Skeletal muscle tissue (tissue), 4 donors: ENCODE data around the gene HS6ST1. TPM values are rescaled to one million over a fixed set of nuclear protein-coding genes. Genes with fewer than 3 reads are reported as not detected.

Experiments used
- H3K27ac ChIP-seq: one replicate; pipeline ENCODE4 v1.7.0; 2013; ENCODE audit warnings: mild to moderate bottlenecking, low read depth, low read length, inconsistent platforms
- H3K27me3 ChIP-seq, 3 donors: one replicate each; pipeline ENCODE4 v1.7.0; 2013; ENCODE audit warnings: low read length in 3 of 3; ENCODE audit not compliant: control insufficient read depth in 3 of 3, insufficient read depth in 3 of 3
- H3K36me3 ChIP-seq, 3 donors: one replicate each; pipeline ENCODE4 v1.7.0; 2013; ENCODE audit warnings: low read length in 3 of 3; ENCODE audit not compliant: control insufficient read depth in 3 of 3, insufficient read depth in 3 of 3
- H3K4me1 ChIP-seq, 3 donors: one replicate each; pipeline ENCODE4 v1.7.0; 2013; ENCODE audit warnings: low read length in 3 of 3, mild to moderate bottlenecking in 3 of 3; ENCODE audit not compliant: control insufficient read depth in 3 of 3, insufficient read depth in 3 of 3
- H3K4me3 ChIP-seq, 3 donors: one replicate each; pipeline ENCODE4 v1.7.0; 2013; ENCODE audit warnings: low read length in 3 of 3
- H3K9ac ChIP-seq, 3 donors: one replicate each; pipeline ENCODE4 v1.7.0; 2013; ENCODE audit warnings: low read length in 3 of 3, mild to moderate bottlenecking in 3 of 3, moderate library complexity in 2 of 3, low read depth in 1 of 3
- H3K9me3 ChIP-seq, 3 donors: one replicate each; pipeline ENCODE4 v1.7.0; 2013; ENCODE audit warnings: low read length in 3 of 3; ENCODE audit not compliant: control insufficient read depth in 3 of 3
- total RNA-seq: library from RNA; depleted of rRNA; stranded (reverse); fragments of >200 nt; gene quantifications from one replicate; pipeline ENCODE4 v1.2.3, GENCODE V29; 2014
- donor health status: Osteomylitis.

HS6ST1 gene, protein sequence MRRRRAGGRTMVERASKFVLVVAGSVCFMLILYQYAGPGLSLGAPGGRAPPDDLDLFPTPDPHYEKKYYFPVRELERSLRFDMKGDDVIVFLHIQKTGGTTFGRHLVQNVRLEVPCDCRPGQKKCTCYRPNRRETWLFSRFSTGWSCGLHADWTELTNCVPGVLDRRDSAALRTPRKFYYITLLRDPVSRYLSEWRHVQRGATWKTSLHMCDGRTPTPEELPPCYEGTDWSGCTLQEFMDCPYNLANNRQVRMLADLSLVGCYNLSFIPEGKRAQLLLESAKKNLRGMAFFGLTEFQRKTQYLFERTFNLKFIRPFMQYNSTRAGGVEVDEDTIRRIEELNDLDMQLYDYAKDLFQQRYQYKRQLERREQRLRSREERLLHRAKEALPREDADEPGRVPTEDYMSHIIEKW
- 12.5 TPM for total RNA-seq

DNA sequence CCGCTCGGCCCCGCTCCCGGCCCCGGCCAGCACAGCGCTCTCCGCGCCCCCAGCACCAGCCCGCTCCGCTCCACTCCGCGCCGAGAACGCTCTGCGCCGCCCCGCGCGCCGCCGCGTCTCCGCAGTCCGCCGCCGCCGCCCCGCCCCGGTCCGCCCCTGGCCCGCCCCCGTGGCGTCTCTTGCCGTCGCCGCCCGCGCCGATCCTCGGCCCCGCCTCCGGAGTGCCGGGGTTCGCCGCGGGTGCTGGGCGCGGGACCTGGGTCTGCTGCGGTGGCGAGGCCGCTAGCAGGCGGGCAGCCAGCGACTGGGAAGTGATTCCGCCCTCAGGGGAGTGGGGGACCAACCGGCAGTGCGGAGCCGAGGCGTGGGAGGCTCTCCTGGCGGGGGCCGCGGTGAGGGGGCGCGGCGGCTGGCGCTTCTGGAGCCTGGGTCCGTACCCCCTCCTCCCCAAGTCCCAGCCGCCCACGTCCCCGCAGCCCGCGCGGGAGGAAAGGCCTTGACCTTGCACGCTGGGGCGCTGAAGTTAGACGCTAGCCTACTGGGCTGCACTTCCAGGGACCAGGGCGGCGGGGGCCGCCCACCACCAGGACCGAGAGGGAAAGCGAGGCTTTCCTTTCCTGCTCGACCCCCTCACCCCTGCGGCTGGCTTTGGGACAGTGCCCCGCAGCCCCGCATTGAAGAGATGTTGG is at the start of gene HS6ST1:
HS6ST1 (minus strand) TSS at position 93 of the 689 bp plus-strand sequence. CDS start 305 bp downstream, outside the sequence.
- peak within 1 kb of the TSS; percentile 69 to 83 (median 82) for H3K4me3 ChIP-seq
- no peak within 1 kb of the TSS for H3K27ac ChIP-seq
- peaks cover 41 to 53% (median 50%) of the 10 kb centered on the region in 3 donors for H3K4me1 ChIP-seq
- H3K9ac ChIP-seq: peak within 1 kb of the TSS; percentile 68 to 84 (median 73)
- H3K9me3 ChIP-seq: no peaks in the 10 kb centered on the region
- H3K36me3 ChIP-seq: no peaks in the 10 kb centered on the region
- H3K27me3 ChIP-seq: no peaks in the 10 kb centered on the region

DNA sequence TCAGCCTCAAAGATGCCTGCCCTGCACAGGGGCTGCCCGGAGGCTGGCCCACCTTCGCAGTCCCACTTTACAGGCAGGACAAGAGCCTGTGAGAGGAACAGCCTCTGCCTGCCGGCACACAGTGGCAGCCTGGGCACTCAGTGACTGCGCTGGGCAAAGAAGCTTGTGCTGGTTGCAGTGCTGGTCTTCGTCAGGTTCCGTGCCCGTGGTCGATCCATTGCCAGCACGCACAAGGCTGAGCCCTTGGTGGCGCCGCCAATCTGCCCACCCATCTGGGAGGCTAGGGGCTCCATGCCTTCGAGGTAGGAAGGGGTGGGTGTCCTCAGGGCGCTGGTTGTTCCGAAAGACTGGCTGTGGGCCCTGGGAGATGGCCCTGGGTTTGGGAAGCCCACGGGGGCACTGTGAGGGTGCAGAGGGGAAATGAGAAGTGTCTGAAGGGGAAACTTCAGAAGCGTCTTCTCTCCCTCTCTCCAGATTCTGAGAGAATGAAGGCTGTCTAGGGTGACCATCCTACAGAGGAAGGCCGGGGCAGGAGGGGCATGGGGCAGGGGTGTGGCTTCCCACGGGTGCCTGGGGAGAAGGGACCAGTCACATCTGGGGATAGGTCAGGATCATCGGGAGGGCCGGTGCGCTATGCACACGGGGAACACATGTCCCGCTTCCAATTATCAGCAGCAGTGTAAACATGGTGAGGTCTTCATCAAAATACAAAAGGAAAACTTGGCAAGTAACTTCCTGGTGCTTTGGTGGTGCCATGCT is 49.1 kb upstream of the HS6ST1 start:
- H3K27ac ChIP-seq: no peak overlapping the region
- H3K36me3 ChIP-seq: no peaks in the 10 kb centered on the region
- no peak overlapping the region for H3K4me3 ChIP-seq
- no peaks in the 10 kb centered on the region for H3K4me1 ChIP-seq
- H3K9me3 ChIP-seq: no peaks in the 10 kb centered on the region
- peaks cover 0 to 3% (median 0%) of the 10 kb centered on the region in 3 donors for H3K27me3 ChIP-seq
- H3K9ac ChIP-seq: no peak overlapping the region

DNA sequence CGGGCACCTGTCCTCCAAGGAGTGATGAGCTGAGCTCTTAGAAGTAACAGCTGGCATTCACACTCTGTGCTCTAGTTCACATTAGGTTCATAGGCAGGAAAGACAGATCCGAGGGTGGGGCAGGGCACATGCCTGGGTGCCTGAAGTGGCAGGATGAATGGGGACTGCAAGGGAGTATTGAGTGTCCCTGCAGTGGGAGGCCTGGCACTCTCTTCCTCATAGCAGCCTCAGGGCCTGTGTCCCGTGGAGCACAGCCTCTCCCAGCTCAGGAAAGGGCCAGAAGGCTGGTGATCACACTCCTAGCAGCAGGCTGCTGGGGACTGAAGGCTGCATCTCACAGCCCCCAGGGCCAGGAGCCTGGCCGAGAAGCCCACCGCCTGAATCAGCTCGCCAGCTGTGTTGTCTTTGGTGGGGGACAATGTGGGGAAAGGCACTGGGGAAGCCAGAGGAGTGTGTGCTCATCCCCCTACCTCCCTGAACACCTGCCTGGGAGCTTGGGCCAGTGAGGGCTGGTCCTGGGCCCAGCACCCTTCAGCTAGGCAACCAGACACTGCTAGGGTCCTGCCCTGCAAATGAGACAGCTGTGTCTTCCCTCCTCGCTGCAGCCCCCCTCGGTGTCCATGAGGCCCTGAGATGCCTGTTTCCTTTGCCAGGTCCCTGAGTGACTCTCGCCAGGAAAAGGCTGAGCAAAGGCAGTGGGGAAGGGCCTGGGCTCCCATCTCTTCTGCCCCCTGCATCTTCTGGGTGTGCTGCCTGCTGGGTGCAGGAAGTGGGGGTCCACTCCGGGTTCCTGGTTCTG is 48.2 kb upstream of the HS6ST1 start:
- Histone ChIP-seq H3K36me3 (no peaks in the 10 kb centered on the region), H3K27ac (no peak overlapping the region), H3K4me1 (peaks cover 0 to 3% (median 0%) of the 10 kb centered on the region in 3 donors), H3K4me3 (no peak overlapping the region), H3K9me3 (no peaks in the 10 kb centered on the region), H3K9ac (no peak overlapping the region), H3K27me3 (peaks cover 0 to 3% (median 0%) of the 10 kb centered on the region in 3 donors)

DNA sequence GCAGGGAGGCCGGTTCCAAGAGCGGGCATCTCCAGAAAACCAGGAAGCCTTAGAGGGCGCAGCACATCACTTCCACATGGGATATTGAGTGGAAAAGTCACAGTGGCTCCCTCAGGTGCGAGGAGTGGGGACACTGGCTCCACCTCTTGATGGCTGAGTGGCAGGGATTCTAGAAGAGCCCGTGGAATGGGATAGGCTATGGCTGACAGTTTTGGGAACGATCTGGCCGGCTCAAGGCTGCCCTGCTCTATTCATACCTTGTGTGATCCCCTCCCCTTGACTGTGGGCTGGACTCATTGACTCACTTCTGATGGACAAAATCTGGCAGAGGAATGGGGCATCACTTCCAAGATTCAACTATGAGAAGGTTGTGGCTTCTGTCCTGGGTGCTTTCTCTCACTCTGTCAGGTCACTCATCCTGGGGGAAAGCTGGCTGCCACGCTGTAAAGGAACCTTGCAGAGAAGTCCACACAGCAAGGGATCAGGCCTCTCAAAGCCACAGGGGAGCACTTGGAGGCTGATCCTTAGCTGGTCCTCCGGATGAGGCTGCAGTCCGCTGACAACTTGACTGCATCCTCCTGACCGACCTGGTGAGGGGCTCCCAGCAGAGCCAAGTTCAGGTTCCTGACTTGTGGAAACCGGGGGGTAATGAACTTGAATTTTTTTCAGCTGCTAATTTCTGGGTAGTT is 46.7 kb upstream of the HS6ST1 start:
- no peak overlapping the region for H3K9ac ChIP-seq

DNA sequence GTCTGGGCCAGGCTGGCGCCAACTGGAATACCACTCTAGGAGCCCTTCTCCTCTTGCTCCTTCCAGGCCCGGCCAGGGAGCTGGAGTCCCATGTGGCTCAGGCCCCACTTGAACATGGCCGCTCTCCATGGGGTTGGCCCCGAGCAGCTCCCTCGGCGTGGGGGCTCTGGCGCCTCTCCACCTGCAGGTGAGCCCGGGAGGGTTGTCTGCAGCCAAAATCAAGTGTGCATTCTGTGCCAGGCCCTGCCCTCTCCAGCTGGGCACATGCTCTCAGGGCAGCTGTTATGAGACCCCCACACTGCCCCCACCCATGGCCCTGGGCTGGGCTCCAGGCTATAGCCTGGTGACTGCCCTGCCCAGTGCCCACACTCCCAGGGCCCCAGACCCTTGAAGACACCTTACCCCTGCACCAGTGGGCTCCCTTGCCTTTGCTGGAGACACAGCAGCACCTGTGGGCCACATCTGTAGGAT is 45.8 kb upstream of the HS6ST1 start:
- peaks cover 0 to 3% (median 0%) of the 10 kb centered on the region in 3 donors for H3K4me1 ChIP-seq
- H3K36me3 ChIP-seq: no peaks in the 10 kb centered on the region

More for the DNA sequence above, 46.7 kb upstream of the HS6ST1 start:
- Histone ChIP-seq H3K4me3 (no peak overlapping the region), H3K36me3 (no peaks in the 10 kb centered on the region), H3K27ac (no peak overlapping the region), H3K9me3 (no peaks in the 10 kb centered on the region), H3K4me1 (peaks cover 0 to 3% (median 0%) of the 10 kb centered on the region in 3 donors), H3K27me3 (peaks cover 0 to 3% (median 0%) of the 10 kb centered on the region in 3 donors)

DNA sequence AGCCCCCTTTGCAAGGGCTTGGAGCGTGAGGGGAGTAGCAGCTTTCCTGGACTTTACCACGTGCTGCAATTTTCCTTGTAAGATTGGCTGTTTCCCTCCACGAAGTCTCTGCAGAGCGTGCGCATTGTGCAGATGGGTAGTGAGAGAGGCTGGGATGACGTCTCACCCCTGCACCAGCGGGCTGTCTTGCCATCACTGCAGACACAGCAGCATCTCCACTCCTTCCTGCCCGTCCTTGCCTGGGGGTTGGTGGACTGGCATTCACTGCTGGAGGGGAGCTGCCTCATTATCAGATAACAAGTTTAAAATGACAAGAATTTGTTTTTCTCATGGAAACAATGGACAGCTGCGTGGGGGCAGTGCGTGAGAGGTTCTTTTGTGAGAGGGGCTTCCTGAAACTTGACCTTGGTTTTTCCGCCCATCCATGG is 45.3 kb upstream of the HS6ST1 start:
- H3K27me3 ChIP-seq: peaks cover 0 to 3% (median 0%) of the 10 kb centered on the region in 3 donors
- H3K4me3 ChIP-seq: no peak overlapping the region
- H3K9me3 ChIP-seq: no peaks in the 10 kb centered on the region
- no peaks in the 10 kb centered on the region for H3K36me3 ChIP-seq
- no peak overlapping the region for H3K9ac ChIP-seq
- H3K4me1 ChIP-seq: peaks cover 0 to 3% (median 0%) of the 10 kb centered on the region in 3 donors
- H3K27ac ChIP-seq: no peak overlapping the region

More for the DNA sequence above, 45.8 kb upstream of the HS6ST1 start:
- H3K27me3 ChIP-seq: peaks cover 0 to 3% (median 0%) of the 10 kb centered on the region in 3 donors
- no peak overlapping the region for H3K27ac ChIP-seq
- no peaks in the 10 kb centered on the region for H3K9me3 ChIP-seq
- no peak overlapping the region for H3K9ac ChIP-seq
- no peak overlapping the region for H3K4me3 ChIP-seq

DNA sequence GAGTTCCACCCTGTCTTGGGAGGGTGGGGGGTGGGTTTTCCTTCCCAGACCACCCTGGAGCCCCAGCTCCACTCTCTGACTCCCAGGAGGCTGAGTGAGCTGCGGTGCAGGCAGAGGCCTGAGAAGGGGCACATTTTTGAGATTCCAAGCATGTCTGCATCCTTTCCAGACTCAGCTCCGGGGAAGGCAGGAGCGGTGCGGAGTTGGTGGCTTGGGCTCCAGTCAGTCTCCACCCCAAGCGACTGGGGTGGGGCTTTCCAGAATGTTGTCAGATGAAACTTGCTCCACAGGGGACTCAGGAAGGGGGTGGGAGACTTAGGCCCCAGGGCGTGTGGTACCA is 44.2 kb upstream of the HS6ST1 start:
- Histone ChIP-seq H3K36me3 (no peaks in the 10 kb centered on the region), H3K27ac (no peak overlapping the region), H3K4me1 (peaks cover 0 to 3% (median 0%) of the 10 kb centered on the region in 3 donors), H3K9ac (no peak overlapping the region), H3K27me3 (peaks cover 0 to 3% (median 0%) of the 10 kb centered on the region in 3 donors), H3K4me3 (no peak overlapping the region), H3K9me3 (no peaks in the 10 kb centered on the region)

DNA sequence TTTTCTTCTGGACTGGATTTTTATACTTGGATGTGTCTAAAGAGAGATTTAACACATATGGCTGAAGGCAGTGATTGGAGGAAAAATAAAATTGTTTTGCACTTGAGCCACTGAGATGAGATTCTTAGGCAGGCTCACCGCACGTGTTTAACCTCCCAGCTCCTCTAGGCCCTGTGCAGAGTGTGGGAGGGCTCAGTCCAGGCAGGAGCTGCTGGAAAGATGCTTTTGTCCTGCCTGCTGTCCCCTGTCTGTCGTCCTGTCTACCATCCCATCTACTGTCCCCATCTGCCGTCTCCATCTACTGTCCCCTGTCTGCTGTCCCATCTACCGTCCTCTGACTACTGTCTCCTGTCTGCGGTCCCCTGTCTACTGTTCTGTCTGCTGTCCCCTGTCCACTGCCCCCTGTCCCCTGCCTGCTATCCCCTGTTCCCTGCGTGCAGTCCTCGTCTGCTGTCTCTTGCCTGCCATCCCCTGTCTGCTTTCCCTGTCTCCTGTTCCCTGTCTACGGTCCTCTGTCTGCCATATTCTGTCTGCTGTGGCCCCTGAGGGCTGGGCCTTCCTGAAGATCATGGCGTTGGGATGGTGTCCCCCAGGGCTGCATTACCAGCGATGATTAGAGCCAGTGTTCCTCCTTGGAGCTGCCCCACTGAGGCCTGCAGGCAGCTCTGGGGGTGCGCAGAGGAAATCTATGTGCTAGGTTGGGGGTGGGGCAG is 43.7 kb upstream of the HS6ST1 start:
- Histone ChIP-seq H3K36me3 (no peaks in the 10 kb centered on the region), H3K9me3 (no peaks in the 10 kb centered on the region), H3K4me3 (no peak overlapping the region), H3K27ac (no peak overlapping the region), H3K9ac (no peak overlapping the region), H3K4me1 (peaks cover 0 to 3% (median 0%) of the 10 kb centered on the region in 3 donors), H3K27me3 (peaks cover 0 to 3% (median 0%) of the 10 kb centered on the region in 3 donors)
